Dedifferentiated amniotic fluid mesenchymal stem cell (primary cell): ENCODE measurements around the gene PRTFDC1.
"Not testable (repeated sequence)": the region's sequence is repeated elsewhere in the genome, so short reads cannot be mapped to it uniquely, and the experiment has no call there.

ENCODE experiments used
- DNase-seq: peaks from one replicate; pipeline ENCODE4 v3.0.0-alpha.2; 2016; ENCODE audit errors: extremely low spot score

Gene PRTFDC1

GRCh38 chr10:24930427-24930826 lies 22.0 kb downstream of the PRTFDC1 start:
- DNase-seq: no peak

DNA sequence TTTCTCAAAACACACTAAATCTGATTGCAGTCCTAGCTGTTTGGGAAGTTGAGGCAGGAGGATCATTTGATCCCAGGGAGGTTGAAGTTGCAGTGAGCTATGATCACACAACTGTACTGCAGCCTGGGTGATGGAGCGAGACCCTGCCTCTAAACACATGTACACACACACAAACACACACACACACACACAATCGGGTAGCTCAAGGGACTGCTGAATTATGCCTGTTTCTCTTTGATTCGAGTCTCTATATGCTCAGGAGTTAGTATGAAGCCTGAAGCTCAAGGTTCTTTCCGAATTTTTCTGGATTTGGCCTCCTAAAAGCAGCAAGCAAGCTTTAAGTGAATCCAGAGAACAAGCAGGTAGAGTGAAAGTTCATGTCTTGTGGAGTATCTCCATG lies 22.5 kb downstream of the PRTFDC1 start:
- DNase-seq: no peak

DNA sequence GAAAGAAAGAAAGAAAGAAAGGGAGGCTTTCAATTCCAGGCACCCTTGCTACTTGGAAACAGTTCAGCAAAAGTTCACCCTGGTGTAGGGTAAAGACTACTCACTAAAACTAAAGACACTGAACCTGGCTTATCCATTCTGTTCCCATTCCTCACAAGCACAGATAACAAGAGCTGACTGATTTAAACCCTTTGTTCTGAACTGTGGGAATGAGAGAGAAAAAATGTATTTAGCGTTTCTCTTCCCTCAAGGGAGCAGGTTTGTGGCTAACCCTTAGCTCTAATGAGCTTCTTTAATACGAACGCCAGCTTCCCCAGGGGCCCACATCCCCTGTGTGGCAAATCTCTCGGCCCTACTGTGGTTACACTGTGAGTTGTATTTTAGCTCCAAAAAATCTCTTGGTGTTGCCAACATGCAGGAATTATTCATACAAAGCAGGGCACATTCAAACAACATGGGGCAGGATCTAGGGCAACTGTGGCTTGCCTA lies 23.3 kb downstream of the PRTFDC1 start:
- DNase-seq: no peak

DNA sequence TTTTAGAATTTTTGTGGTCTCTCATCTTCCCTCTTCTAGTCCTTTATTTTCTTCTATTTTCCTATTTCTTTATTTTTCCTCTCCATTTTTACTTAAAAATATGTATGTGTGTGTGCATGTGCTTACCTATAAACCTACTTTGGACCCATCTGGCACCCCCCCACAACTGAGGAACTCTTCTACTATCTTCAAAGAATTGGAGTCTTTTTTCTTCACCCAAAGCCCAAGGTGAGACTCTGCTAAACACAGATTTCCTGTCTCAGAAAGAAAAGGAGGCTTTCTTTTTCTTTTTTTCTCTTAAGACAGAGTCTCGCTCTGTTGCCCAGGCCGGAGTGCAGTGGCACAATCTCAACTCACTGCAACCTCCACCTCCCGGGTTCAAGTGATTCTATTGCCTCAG lies 24.2 kb downstream of the PRTFDC1 start:
- no peak for DNase-seq

- no peak for DNase-seq
Measured at GRCh38 chr10:24926557-24926956, 25.8 kb downstream of the PRTFDC1 start.

GRCh38 chr10:24925799-24926198 lies 26.6 kb downstream of the PRTFDC1 start:
- no peak for DNase-seq

DNA sequence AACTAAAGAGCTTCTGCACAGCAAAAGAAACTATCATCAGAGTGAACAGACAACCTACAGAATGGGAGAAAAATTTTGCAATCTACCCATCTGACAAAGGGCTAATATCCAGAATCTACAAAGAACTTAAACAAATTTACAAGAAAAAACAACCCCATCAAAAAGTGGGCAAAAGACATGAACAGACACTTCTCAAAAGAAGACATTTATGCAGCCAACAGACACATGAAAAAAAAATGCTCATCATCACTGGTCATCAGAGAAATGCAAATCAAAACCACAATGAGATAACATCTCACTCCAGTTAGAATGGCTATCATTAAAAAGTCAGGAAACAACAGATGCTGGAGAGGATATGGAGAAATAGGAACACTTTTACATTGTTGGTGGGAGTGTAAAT lies 27.9 kb downstream of the PRTFDC1 start:
- DNase-seq: not testable (repeated sequence)

GRCh38 chr10:24922222-24922868 lies 30.1 kb downstream of the PRTFDC1 start:
- DNase-seq: not testable (repeated sequence)

DNA sequence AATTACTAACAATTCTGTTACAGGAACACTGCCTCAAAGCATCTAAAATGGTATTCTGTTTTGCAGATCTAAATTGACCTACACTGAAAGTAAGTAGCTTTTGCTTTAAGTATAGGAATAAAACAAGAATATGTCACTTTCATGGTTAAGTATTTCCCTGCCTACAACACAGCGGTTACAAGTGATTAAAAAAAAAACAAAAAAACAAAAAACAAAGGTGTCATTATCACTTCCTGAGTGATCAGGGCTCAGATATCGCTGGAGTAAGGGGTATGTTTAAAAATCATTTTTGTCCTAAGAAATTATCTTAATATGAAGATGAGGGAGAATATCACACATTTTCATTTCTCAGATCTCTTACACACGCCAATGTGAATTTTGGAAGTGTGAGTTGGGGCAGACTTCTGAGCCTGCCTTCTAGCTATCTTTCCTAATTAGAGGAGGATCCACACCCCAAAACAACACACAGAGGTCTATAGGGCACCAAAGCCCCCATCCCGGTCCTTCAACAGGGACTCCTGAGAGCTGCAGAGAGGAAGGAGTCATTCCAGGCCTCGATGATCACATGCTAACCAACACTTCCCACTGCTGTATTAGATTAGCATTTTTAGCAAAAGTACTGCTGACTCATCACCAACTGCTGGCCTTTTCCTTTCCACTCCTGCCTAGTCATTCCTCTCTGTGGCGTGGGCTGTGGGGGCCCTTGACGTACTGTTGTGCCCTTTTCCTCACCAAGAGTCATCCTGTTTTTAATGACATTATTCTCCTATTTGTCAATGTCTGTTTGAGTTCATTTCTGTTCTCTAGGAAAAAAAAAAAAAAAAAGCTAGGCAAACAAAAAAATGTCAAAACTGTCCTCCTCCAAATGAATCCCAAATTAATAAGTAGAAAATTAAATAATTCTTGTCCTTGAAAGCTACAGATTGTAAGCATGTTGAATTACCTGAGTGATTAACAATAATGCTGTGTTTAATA lies 31.2 kb downstream of the PRTFDC1 start:
- DNase-seq: peak; percentile 94

GRCh38 chr10:24920192-24920591 lies 32.2 kb downstream of the PRTFDC1 start:
- DNase-seq: not testable (repeated sequence)

DNA sequence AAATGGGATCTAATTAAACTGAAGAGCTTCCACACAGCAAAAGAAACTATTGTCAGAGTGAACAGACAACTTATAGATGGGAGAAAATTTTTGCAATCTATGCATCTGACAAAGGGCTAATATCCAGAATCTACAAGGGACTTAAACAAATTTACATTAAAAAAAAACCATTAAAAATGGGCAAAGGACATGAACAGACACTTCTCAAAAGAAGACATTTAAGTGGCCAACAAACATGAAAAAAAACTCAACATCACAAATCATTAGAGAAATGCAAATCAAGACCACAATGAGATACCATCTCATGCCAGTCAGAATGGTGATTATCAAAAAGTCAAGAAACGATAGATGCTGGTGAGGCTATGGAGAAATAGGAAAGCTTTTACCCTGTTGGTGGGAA lies 32.8 kb downstream of the PRTFDC1 start:
- not testable (repeated sequence) for DNase-seq

- DNase-seq: no peak
Measured at GRCh38 chr10:24917979-24918378, 34.4 kb downstream of the PRTFDC1 start.

DNA sequence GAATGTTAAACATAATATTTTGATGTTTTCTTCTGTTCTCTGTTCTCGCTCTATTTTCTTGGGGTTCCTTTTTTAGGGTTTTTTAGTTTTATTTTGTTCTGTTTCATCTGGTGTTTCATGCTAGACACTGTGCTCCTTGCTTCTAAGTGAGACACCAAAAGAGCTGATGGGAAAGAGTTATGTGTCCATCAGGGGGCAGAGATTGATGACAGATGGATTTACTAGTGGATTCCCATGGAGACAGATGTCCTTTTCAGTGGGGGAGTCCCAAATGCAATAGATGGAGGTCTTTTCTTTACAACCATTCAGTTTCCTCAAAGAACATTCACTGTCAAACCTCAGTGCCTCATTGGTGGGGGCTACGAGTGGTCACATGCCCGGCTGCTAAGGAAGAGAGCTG lies 34.9 kb downstream of the PRTFDC1 start:
- no peak for DNase-seq

GRCh38 chr10:24916365-24916764 lies 36.0 kb downstream of the PRTFDC1 start:
- DNase-seq: no peak

DNA sequence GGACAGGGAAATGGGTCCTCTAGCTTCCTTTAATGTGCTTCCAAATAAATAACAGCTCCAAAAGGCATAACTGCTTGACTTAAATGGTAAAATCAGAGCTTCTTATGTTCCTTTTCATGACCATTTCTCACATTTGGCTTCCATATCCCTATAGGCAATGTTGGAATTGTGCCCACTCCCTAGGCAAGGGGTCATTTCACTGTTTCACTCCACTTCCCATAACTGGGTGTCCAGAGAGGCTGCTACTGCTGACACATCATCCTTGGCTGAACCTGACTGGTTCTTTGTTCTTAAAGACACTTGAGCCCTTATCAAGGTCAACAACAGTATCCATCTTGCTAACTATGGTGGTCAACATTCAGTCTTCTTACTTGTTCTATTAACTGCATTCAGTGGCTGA lies 37.1 kb downstream of the PRTFDC1 start:
- DNase-seq: no peak

- no peak for DNase-seq
Measured at GRCh38 chr10:24914148-24914547, 38.3 kb downstream of the PRTFDC1 start.

DNA sequence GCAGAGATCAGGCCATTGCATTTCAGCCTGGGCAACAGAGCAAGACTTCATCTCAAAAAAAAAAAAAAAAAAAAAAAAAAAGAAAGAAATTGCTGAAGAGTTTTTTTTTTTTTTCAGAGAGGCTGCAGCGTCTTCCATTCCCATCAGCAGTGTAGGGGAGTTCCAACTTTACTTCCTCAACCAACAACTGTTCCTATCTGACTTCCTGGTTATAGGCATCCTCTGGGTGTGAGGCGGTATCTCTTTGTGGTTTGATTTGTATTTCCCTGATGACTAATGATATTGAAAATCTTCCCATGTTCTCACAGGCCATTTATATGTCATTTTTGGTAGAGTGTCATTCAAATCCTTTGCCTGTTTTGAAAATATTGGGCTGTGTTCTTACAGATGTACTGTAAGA lies 40.2 kb downstream of the PRTFDC1 start:
- no peak for DNase-seq

GRCh38 chr10:24911029-24911428 lies 41.4 kb downstream of the PRTFDC1 start:
- no peak for DNase-seq

DNA sequence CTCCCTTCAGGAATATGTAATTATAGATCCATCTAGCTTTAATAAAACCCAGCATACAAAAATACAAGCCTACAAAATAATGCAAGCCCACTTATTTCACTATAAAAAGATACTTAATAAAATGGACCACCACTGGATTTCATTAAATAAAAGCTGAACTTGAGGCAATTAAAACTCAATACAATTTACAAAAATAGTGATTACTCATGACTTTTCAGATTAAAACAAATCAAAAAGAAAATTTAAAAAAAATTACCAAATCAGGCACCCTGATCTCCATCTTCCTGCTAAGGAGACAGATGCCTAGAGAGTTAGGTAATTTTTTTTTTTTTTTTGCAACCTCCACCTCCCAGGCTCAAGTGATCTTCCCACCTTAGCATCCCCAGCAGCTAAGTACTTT lies 41.8 kb downstream of the PRTFDC1 start:
- no peak for DNase-seq

GRCh38 chr10:24908793-24909423 lies 43.5 kb downstream of the PRTFDC1 start:
- DNase-seq: no peak

DNA sequence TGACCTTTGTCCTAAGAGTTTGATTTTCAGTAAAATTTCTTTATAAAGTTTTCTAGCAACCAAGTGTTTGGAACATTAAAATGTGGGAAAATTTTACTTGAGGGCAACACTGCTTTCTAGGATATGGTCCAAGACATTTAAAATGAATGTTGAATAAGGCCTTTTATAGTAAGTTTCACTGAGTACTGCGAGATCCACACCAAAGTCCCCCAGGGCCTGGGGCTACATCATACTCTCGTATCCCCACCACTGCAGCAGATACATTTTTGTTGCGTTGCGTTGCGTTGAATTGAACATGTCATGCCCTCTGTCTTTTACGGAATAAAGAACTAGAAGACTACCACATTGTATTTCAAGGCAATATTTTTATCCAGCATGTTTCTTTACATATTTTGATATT lies 44.5 kb downstream of the PRTFDC1 start:
- DNase-seq: no peak

DNA sequence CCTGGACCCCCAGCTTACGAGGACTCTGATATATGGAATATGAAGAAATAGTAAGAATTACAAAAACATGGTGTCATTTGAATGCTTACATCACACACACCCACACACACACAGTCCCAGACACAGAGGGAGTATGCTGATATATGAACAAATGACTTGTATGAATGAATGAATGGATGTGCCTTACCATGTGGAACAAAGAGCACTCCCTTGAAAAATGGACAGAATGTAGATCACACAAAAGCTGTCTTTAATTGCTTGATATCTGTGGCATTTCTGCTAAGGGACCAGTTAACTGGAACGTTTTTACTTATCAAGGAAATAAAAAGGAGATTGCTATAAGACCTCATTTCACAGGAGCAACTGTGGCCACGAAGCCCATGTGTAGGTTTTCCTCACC lies 46.0 kb downstream of the PRTFDC1 start:
- DNase-seq: no peak
